Natural killer cell treated with Interleukin-12 subunit alpha and Interleukin-12 subunit beta and Interleukin-15 and Interleukin-18, amount 100 ng/mL, for 72 hours (primary cell): ENCODE measurements around the gene PAPOLB. TPM values are rescaled to one million over a fixed set of nuclear protein-coding genes. Genes with fewer than 3 reads are reported as not detected.

Experiments
- ATAC-seq, 2 donors: fragments of 150-1000 bp; cut with Tn5 transposase in 1 of 2; sonication (Bioruptor Pico), chemical (Tn5 transposase) in 1 of 2; 2 replicates each; pipeline ENCODE4 v1.10.0; 2021
- DNase-seq: peaks from one replicate; pipeline ENCODE4 v3.0.0; 2022; ENCODE audit warnings: low spot score
- H3K27ac Mint-ChIP-seq, 2 donors: 1 replicate in 1 of 2; 2 replicates in 1 of 2; pipeline ENCODE4 v1.8.0; 2022; ENCODE audit warnings: mixed read lengths in 2 of 2, mild to moderate bottlenecking in 1 of 2, moderate library complexity in 1 of 2
- H3K27me3 Mint-ChIP-seq, 2 donors: 1 replicate in 1 of 2; 2 replicates in 1 of 2; pipeline ENCODE4 v1.8.0; 2022; ENCODE audit warnings: mixed read lengths in 2 of 2
- H3K36me3 Mint-ChIP-seq: one replicate; pipeline ENCODE4 v1.8.0; 2022; ENCODE audit warnings: mixed read lengths
- H3K4me1 Mint-ChIP-seq, 2 donors: 1 replicate in 1 of 2; 2 replicates in 1 of 2; pipeline ENCODE4 v1.8.0; 2022; ENCODE audit warnings: low read depth in 2 of 2, mixed read lengths in 2 of 2, mild to moderate bottlenecking in 1 of 2
- H3K4me3 Mint-ChIP-seq: one replicate; pipeline ENCODE4 v1.8.0; 2022; ENCODE audit warnings: mixed read lengths
- H3K9me3 Mint-ChIP-seq: 2 replicates; pipeline ENCODE4 v1.8.0; 2022; ENCODE audit warnings: mixed read lengths
- total RNA-seq, 2 donors: library from RNA; stranded (reverse); gene quantifications; one replicate each; pipeline ENCODE4 v1.2.3, GENCODE V29; 2022

The PAPOLB gene
- total RNA-seq, 2 donors from 2014 or later = 0.10 TPM; not detected in 1

- no peaks in the 10 kb centered on the region for H3K36me3 Mint-ChIP-seq
- no peaks in the 10 kb centered on the region for H3K9me3 Mint-ChIP-seq
- H3K4me3 Mint-ChIP-seq = no peak overlapping the region
- no peak overlapping the region for H3K27ac Mint-ChIP-seq
- peaks cover 0 to 11% of the 10 kb centered on the region in 2 donors for H3K4me1 Mint-ChIP-seq
- H3K27me3 Mint-ChIP-seq = peaks cover 5 to 14% of the 10 kb centered on the region in 2 donors
- no peak for DNase-seq
- ATAC-seq = no peak
Measured at GRCh38 chr7:4818000-4818794, 43.6 kb downstream of the PAPOLB start.

GRCh38 chr7:4817178-4817901 lies 44.5 kb downstream of the PAPOLB start:
- DNase-seq = no peak
- Mint-ChIP-seq H3K4me1 (peaks cover 0 to 9% of the 10 kb centered on the region in 2 donors), H3K27me3 (peaks cover 13 to 20% of the 10 kb centered on the region in 2 donors), H3K9me3 (no peaks in the 10 kb centered on the region), H3K36me3 (no peaks in the 10 kb centered on the region), H3K4me3 (no peak overlapping the region), H3K27ac (no peak overlapping the region)
- ATAC-seq = no peak

GRCh38 chr7:4816419-4817080 lies 45.3 kb downstream of the PAPOLB start:
- no peaks in the 10 kb centered on the region for H3K36me3 Mint-ChIP-seq
- H3K4me1 Mint-ChIP-seq = peaks cover 0 to 9% of the 10 kb centered on the region in 2 donors
- H3K27me3 Mint-ChIP-seq = peaks cover 14 to 20% of the 10 kb centered on the region in 2 donors
- no peak overlapping the region for H3K4me3 Mint-ChIP-seq
- no peak for DNase-seq
- no peak overlapping the region for H3K27ac Mint-ChIP-seq
- H3K9me3 Mint-ChIP-seq = no peaks in the 10 kb centered on the region
- no peak for ATAC-seq

GRCh38 chr7:4815609-4816418 lies 46.0 kb downstream of the PAPOLB start:
- Mint-ChIP-seq H3K27me3 (peaks cover 14 to 20% of the 10 kb centered on the region in 2 donors), H3K27ac (no peak overlapping the region), H3K4me1 (peaks cover 0 to 9% of the 10 kb centered on the region in 2 donors), H3K36me3 (no peaks in the 10 kb centered on the region), H3K4me3 (no peak overlapping the region), H3K9me3 (no peaks in the 10 kb centered on the region)
- DNase-seq (no peak), ATAC-seq (no peak)

GRCh38 chr7:4815121-4815520 lies 46.7 kb downstream of the PAPOLB start:
- no peaks in the 10 kb centered on the region for H3K36me3 Mint-ChIP-seq
- H3K9me3 Mint-ChIP-seq = no peaks in the 10 kb centered on the region
- H3K27ac Mint-ChIP-seq = no peak overlapping the region
- no peak for ATAC-seq
- H3K27me3 Mint-ChIP-seq = peaks cover 14 to 20% of the 10 kb centered on the region in 2 donors
- H3K4me3 Mint-ChIP-seq = no peak overlapping the region
- H3K4me1 Mint-ChIP-seq = peaks cover 4 to 9% of the 10 kb centered on the region in 2 donors
- no peak for DNase-seq

GRCh38 chr7:4814433-4814832 lies 47.4 kb downstream of the PAPOLB start:
- Mint-ChIP-seq H3K4me1 (peaks cover 4 to 11% of the 10 kb centered on the region in 2 donors), H3K9me3 (no peaks in the 10 kb centered on the region), H3K27ac (no peak overlapping the region), H3K27me3 (peaks cover 14 to 20% of the 10 kb centered on the region in 2 donors), H3K4me3 (no peak overlapping the region), H3K36me3 (no peaks in the 10 kb centered on the region)
- no peak for ATAC-seq
- no peak for DNase-seq

- H3K9me3 Mint-ChIP-seq = no peaks in the 10 kb centered on the region
Measured at GRCh38 chr7:4809666-4810065, 52.2 kb downstream of the PAPOLB start.

GRCh38 chr7:4809091-4809591 lies 52.7 kb downstream of the PAPOLB start:
- Mint-ChIP-seq H3K27me3 (peaks cover 17 to 23% of the 10 kb centered on the region in 2 donors), H3K36me3 (no peaks in the 10 kb centered on the region), H3K4me3 (peak overlapping the region; percentile 76), H3K9me3 (no peaks in the 10 kb centered on the region), H3K27ac (peak overlapping the region in 1 of 2 donors; percentile 74), H3K4me1 (peaks cover 4 to 18% of the 10 kb centered on the region in 2 donors)
- peak; percentile 69 to 82 for ATAC-seq
- peak; percentile 75 for DNase-seq

More at GRCh38 chr7:4809666-4810065, 52.2 kb downstream of the PAPOLB start:
- Mint-ChIP-seq H3K36me3 (no peaks in the 10 kb centered on the region), H3K27ac (peak overlapping the region in 1 of 2 donors; percentile 74), H3K27me3 (peaks cover 20 to 23% of the 10 kb centered on the region in 2 donors), H3K4me1 (peaks cover 4 to 23% of the 10 kb centered on the region in 2 donors), H3K4me3 (peak overlapping the region; percentile 76)
- no peak for DNase-seq
- ATAC-seq = no peak

- Mint-ChIP-seq H3K4me3 (no peak overlapping the region), H3K27ac (peak overlapping the region in 1 of 2 donors; percentile 87), H3K27me3 (peaks cover 12 to 22% of the 10 kb centered on the region in 2 donors), H3K4me1 (peaks cover 4 to 17% of the 10 kb centered on the region in 2 donors), H3K9me3 (no peaks in the 10 kb centered on the region), H3K36me3 (no peaks in the 10 kb centered on the region)
- DNase-seq (no peak), ATAC-seq (no peak)
Measured at GRCh38 chr7:4808565-4808964, 53.3 kb downstream of the PAPOLB start.

GRCh38 chr7:4808026-4808425 lies 53.8 kb downstream of the PAPOLB start:
- DNase-seq = no peak
- peak overlapping the region in 1 of 2 donors; percentile 87 for H3K27ac Mint-ChIP-seq
- no peak overlapping the region for H3K4me3 Mint-ChIP-seq
- no peaks in the 10 kb centered on the region for H3K9me3 Mint-ChIP-seq
- H3K27me3 Mint-ChIP-seq = peaks cover 8 to 16% of the 10 kb centered on the region in 2 donors
- peaks cover 4 to 17% of the 10 kb centered on the region in 2 donors for H3K4me1 Mint-ChIP-seq
- no peak for ATAC-seq
- no peaks in the 10 kb centered on the region for H3K36me3 Mint-ChIP-seq
